Measurements from ENCODE around the gene GABPB1.

DNA sequence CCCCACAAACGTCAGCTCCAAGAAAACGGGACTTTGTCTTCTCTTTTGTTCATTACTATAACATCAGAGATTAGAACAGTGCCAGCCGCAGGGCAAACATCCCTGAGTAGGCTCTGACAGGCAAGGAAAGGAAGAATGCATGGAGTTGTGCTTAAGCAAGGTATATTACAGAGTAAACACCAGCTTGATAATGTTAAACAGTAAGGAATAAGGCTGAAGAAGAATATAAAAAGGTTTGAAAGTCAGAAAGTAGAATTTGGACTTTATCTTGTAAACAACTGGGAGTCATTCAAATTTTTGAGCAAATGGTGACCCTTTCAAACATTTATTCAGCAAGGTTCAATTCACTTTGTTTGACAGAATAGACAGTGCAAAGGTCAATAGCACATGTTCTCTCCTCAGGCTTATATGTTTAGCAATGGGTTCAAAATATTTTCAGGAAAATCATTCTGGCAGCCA, 11.0 kb downstream of the GABPB1 start:
- TF ChIP-seq POLR2A (IDR thresholded peaks at IDR 0.05), result no peak
- TF ChIP-seq, protein P1, sequence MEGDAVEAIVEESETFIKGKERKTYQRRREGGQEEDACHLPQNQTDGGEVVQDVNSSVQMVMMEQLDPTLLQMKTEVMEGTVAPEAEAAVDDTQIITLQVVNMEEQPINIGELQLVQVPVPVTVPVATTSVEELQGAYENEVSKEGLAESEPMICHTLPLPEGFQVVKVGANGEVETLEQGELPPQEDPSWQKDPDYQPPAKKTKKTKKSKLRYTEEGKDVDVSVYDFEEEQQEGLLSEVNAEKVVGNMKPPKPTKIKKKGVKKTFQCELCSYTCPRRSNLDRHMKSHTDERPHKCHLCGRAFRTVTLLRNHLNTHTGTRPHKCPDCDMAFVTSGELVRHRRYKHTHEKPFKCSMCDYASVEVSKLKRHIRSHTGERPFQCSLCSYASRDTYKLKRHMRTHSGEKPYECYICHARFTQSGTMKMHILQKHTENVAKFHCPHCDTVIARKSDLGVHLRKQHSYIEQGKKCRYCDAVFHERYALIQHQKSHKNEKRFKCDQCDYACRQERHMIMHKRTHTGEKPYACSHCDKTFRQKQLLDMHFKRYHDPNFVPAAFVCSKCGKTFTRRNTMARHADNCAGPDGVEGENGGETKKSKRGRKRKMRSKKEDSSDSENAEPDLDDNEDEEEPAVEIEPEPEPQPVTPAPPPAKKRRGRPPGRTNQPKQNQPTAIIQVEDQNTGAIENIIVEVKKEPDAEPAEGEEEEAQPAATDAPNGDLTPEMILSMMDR (IDR thresholded peaks at IDR 0.05), result no peak
